GM19455 (cell line): Measurements from ENCODE around the gene THEMIS.
"Not testable (repeated sequence)": the region's sequence is repeated elsewhere in the genome, so short reads cannot be mapped to it uniquely, and the experiment has no call there.

ENCODE experiments used
- ATAC-seq: cut with Tn5 transposase; IDR thresholded peaks from one replicate; pipeline ENCODE4 v1.9.1; 2021; ENCODE audit not compliant: unreplicated experiment

THEMIS gene

GRCh38 chr6:127900935-127901334 is at the start of gene THEMIS:
Gene THEMIS (minus strand): TSS chr6:127901058. CDS start chr6:127900932, 126 bp downstream.
- ATAC-seq, result no peak

DNA sequence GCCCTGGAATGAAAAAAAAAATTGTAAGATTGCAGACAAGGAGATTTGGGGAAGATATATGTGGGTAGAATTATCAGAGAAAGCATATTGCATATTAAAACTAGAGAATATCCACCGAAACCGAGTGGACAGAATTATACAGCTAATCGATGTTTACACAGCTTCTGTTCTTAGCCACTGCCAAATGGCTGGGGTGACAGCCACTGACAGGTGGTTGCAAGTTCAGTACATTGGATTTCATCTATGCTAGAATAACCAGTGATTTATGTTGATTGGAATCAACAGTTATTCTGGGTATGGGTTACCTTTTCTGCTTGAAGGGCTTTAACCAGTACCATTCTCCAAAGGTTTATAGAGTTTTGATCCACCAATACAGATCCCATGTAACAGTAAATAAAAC is 48.4 kb upstream of the THEMIS start:
- ATAC-seq, result no peak

GRCh38 chr6:127946388-127946787 is 45.5 kb upstream of the THEMIS start:
- no peak for ATAC-seq

- no peak for ATAC-seq
These were observed 44.7 kb upstream of the THEMIS start for GRCh38 chr6:127945434-127946097.

- no peak for ATAC-seq
These were observed 40.4 kb upstream of the THEMIS start for GRCh38 chr6:127941228-127941627.

DNA sequence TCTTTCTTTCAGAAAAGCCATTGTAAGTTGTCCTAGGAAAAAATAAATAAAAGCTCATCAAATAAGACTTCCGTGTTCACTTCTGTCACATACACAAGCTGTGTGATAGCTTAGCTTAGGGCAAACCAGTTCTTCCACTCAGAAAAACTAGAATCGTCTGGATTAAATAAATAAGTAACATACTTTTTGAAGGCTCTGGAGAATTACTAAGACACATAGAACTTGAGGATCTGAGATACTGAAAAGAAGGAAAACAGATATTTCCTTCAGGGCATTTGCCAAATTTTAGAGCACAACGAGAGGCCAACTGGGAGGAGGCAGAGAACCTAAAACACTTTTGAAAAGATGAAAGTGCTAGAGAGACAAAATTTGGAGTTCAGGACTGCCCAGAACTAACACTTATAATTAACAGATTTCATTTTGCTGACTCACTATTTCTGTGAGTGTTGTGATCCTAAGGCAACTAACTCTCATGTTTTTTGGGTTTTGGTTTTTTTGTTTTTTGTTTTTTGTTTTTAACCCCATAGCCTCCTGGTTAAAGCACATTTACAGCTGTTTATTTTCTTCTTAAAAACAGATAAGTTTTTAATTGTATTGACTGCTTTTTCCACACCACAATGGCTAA is 38.7 kb upstream of the THEMIS start:
- ATAC-seq, result no peak

- ATAC-seq, result no peak
These were observed 37.8 kb upstream of the THEMIS start for GRCh38 chr6:127938701-127939100.

DNA sequence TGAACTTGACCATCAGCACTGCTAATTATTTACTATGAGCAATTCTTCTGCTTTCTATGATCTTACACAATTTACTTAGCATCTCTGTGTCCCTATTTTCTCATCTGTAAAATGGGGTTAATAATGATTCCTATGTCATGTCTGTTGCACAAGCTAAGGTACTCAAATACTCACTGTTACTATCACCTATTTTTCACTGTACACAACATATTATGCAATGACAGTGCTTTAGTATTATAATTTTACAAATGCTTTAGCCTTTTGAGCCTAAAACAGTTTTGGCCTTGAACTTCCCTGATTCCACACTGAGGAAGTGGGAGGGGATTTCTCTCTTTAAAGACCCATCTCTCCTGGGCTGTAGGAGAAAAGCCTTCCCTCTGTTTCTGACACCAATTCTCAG is 36.9 kb upstream of the THEMIS start:
- ATAC-seq, result no peak

DNA sequence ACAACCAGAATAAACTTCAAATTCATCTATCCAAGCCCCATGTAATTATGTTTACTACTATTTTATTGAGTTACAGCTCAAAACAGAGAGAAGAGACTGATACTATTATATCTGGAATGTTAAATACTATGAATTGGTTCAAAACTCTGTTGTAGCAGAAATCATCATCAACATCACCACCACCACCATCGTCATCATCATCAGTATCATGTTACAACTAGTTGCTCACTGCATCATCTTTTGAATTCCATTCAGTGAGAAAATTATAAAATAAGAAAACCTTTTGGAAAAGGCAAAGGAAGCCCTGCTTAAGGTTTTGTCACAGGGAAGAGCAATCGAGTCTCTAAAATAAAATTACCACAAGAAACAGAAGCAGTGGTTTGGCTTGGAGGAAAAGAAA is 36.2 kb upstream of the THEMIS start:
- ATAC-seq, result no peak

GRCh38 chr6:127934956-127935355 is 34.1 kb upstream of the THEMIS start:
- no peak for ATAC-seq

- no peak for ATAC-seq
These were observed 33.3 kb upstream of the THEMIS start for GRCh38 chr6:127933852-127934840.

DNA sequence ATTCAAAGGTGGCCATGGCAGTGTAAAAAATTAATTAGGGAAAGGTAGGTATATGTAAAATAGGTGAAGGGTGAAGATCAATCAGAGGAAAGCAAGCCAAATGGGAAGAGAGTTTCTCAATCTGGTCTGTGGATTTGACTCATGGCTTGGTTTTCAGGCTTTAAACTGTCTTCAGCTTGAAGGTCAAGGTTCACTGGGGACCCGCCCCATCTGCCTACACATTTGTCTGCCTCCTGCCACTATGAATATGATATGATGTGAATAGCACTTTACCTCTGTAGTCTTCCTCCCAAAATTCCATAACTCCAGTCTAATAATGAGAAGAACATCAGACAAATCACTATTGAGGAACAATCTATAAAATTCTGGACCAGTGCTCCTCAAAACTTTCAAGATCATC is 32.3 kb upstream of the THEMIS start:
- ATAC-seq, result no peak

DNA sequence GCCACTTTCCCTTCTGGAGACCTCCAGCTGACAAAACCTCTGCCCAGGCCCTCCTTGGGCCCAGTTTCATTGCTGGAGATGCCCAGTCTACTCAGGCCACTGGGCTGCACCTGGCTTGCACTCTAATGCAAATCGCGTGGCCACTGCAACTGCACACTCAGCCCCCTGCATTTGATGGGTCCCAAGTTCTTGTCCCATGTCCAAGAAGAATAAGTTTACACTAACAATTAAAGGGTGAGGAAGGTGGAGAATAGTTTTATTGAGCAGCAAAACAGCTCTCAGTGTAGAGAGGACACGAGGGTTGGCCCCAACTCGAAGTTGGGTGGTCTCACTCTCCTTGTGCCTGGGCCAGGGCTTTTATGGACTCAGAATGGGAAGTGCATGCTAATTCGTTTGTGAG is 31.9 kb upstream of the THEMIS start:
- no peak for ATAC-seq

- ATAC-seq, result not testable (repeated sequence)
These were observed 25.6 kb upstream of the THEMIS start for GRCh38 chr6:127926441-127926840.

GRCh38 chr6:127924440-127924839 is 23.6 kb upstream of the THEMIS start:
- ATAC-seq, result no peak

GRCh38 chr6:127924031-127924430 is 23.2 kb upstream of the THEMIS start:
- ATAC-seq, result no peak

GRCh38 chr6:127923135-127923534 is 22.3 kb upstream of the THEMIS start:
- no peak for ATAC-seq

DNA sequence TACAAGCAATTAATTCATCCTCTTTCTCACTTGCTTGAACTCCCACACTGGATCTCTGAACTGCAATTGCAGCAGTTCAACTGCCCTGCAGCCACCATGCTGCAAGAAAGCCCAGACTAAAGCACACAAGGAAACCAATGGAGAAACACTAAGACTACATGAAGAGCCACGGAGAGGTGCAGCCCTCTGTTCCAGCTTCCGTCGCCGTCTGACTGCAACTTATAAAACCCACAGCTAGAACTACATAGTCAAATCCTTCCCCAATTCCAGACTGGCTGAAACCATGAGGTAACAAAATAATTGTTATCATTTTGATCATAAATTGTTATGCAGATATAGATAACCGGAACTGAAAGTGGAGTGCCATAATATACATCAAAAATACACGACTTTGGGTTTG is 21.1 kb upstream of the THEMIS start:
- ATAC-seq, result no peak

DNA sequence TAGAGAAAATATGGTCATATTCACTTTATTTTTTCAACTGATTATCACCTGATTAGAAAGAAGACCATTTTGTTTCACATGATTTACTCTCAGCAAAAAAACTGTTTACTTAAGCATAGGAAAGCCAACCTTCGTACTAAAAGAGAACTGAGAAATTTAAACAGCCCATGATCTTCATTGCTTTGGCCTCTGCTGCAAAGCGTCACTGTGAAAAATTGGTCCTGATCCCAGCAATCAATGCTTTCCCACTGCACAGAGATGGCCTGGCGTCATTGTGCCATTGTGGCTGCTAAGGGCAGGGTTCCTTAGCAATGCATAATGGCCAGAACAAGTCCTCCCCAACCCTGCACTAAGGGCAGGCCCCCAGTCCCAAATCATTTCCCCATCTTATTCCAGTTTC is 19.9 kb upstream of the THEMIS start:
- no peak for ATAC-seq

GRCh38 chr6:127918506-127919427 is 17.9 kb upstream of the THEMIS start:
- no peak for ATAC-seq

GRCh38 chr6:127917766-127918165 is 16.9 kb upstream of the THEMIS start:
- no peak for ATAC-seq
